Uterus (tissue), 2 donors: ENCODE results near the gene RAD51B.

ENCODE experiments used
- POLR2A ChIP-seq, 2 donors: fragments of 450-650 bp; IDR thresholded peaks; one replicate each; pipeline ENCODE4 v1.6.1; 2016; ENCODE audit warnings: antibody characterized with exemption in 2 of 2, mild to moderate bottlenecking in 1 of 2, moderate library complexity in 1 of 2
- TF ChIP-seq, protein P1 (sequence below), 4 experiments: fragments of 200-600 bp in 2 of 4; fragments of 450-650 bp in 2 of 4; sonication (generic) in 2 of 4; IDR thresholded peaks; one replicate each; pipeline ENCODE4 v1.5.1; 2016 to 2019; ENCODE audit warnings: antibody characterized with exemption in 4 of 4, mild to moderate bottlenecking in 2 of 4, moderate library complexity in 1 of 4

DNA sequence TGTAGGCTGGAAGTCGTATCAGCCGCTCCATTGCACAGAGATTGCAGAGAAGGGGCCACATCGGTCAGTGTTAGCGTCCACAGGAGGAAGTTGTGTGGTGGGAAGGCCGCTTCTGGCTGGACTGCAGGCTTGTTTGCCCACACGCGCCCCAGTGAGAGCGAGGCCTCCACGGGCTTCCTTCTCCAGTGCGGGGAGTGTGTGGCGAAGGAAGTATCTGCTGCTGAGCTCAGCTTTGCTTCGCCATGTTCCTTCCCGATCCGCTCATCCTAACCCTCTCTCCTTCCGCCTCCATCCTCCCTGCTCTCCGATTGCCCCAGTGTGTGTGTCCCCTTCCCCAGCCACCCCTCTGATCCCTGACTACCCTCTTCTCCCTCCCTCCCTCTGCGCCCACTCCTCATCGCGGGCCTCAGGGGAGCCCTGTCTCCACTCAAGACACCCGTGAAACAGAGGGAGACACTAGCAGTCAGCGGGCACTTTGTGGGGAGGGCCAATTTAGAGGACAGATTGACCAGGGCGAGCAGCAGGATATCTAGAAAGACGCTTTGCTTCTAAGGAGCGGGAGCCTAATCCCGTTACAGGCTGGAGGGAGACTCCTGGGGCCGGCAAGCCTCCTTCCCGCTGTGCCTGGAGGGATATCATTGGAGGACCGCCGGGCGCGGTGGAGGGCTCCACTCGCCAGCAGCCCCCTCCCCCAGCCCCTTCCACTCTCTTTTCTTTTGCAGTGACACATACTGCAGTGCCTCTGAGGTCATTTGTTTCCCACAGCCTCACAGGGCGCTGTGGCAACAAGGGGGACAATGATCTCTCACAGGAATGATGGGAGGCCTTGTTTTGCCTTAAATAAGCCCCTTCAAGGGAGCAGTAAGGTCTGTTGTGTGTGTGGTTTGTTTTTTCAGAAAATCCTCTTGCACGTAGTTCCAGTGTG lies 544.5 kb downstream of the RAD51B start:
- TF ChIP-seq, protein P1, sequence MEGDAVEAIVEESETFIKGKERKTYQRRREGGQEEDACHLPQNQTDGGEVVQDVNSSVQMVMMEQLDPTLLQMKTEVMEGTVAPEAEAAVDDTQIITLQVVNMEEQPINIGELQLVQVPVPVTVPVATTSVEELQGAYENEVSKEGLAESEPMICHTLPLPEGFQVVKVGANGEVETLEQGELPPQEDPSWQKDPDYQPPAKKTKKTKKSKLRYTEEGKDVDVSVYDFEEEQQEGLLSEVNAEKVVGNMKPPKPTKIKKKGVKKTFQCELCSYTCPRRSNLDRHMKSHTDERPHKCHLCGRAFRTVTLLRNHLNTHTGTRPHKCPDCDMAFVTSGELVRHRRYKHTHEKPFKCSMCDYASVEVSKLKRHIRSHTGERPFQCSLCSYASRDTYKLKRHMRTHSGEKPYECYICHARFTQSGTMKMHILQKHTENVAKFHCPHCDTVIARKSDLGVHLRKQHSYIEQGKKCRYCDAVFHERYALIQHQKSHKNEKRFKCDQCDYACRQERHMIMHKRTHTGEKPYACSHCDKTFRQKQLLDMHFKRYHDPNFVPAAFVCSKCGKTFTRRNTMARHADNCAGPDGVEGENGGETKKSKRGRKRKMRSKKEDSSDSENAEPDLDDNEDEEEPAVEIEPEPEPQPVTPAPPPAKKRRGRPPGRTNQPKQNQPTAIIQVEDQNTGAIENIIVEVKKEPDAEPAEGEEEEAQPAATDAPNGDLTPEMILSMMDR (IDR thresholded peaks at IDR 0.05): no peak
- no peak for TF ChIP-seq POLR2A (IDR thresholded peaks at IDR 0.05)
